Tibial nerve (tissue), 4 donors: ENCODE data around the gene SCG2. TPM values are rescaled to one million over a fixed set of nuclear protein-coding genes. Genes with fewer than 3 reads are reported as not detected.

ENCODE experiments used
- DNase-seq, 2 donors: peaks; one replicate each; pipeline ENCODE4 v3.0.0-alpha.2; 2019; ENCODE audit warnings: low spot score in 2 of 2
- H3K27ac ChIP-seq, 4 donors: fragments of 200-600 bp; sonication (generic) in 3 of 4; one replicate each; pipeline ENCODE4 v1.5.1; 2017 to 2019; ENCODE audit warnings: mild to moderate bottlenecking in 1 of 4
- H3K27me3 ChIP-seq, 2 donors: fragments of 200-600 bp; sonication (generic) in 1 of 2; one replicate each; pipeline versions ENCODE4 v1.5.1 to v1.6.0; 2017 to 2019
- H3K36me3 ChIP-seq, 3 donors: fragments of 200-600 bp; sonication (generic); one replicate each; pipeline ENCODE4 v1.5.1; 2018 to 2019
- H3K4me1 ChIP-seq, 4 donors: fragments of 200-600 bp; sonication (generic) in 3 of 4; one replicate each; pipeline ENCODE4 v1.5.1; 2017 to 2019
- H3K4me3 ChIP-seq, 4 donors: fragments of 200-600 bp; sonication (generic) in 3 of 4; one replicate each; pipeline ENCODE4 v1.5.1; 2017 to 2019; ENCODE audit warnings: mild to moderate bottlenecking in 1 of 4, moderate library complexity in 1 of 4
- H3K9me3 ChIP-seq, 4 donors: fragments of 200-600 bp; sonication (generic) in 3 of 4; one replicate each; pipeline ENCODE4 v1.5.1; 2017 to 2019
- EP300 ChIP-seq, 2 donors: sonication (generic); formaldehyde crosslinking; IDR thresholded peaks; one replicate each; pipeline ENCODE4 v1.6.1; 2017; ENCODE audit warnings: antibody characterized with exemption in 2 of 2, mild to moderate bottlenecking in 1 of 2
- POLR2A ChIP-seq, 2 donors: fragments of 450-650 bp; IDR thresholded peaks; one replicate each; pipeline ENCODE4 v1.6.1; 2017; ENCODE audit warnings: antibody characterized with exemption in 2 of 2, mild to moderate bottlenecking in 2 of 2, moderate library complexity in 2 of 2
- WGBS, 2 donors: methylation state at CpG; one replicate each; pipeline ENCODE4 v1.1.5; 2018; 5-methylcytosine and 5-hydroxymethylcytosine counted together
- total RNA-seq, 4 donors: library from RNA; depleted of rRNA; stranded (reverse); fragments of >200 nt; gene quantifications; one replicate each; pipeline ENCODE4 v1.1.0, GENCODE V29; 2016
- TF ChIP-seq, protein P1 (sequence below), 5 experiments: fragments of 200-600 bp in 3 of 5; fragments of 450-650 bp in 2 of 5; sonication (generic) in 3 of 5; IDR thresholded peaks; one replicate each; pipeline ENCODE4 v1.5.1; 2016 to 2019; ENCODE audit warnings: antibody characterized with exemption in 5 of 5, mild to moderate bottlenecking in 3 of 5, moderate library complexity in 2 of 5

Gene SCG2
- total RNA-seq, 4 donors from 2014 or later: 0.30 to 0.63 TPM; not detected in 2

DNA sequence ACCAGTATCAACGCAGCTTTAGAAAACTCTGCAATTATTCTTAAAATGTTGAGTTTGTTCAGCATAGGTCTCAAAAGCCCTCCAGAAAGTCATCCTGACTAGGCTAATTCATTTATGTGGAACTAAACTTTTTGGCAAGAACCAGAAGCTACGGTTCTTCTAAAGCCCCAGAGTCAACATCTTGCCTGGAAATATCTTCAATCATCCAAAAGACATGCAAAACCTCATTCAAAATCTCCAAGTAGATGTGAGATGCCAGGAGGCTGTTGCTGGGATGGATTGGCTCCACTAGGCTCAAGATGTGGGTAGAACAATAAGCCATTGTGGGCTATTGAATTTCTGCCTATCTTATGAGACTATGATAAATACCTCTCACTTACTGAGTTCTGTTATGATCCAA is 2.1 kb upstream of the SCG2 start:
- WGBS, 2 donors: 64 to 70% methylated on average over 2 of the region's 2 CpGs
- no peak for DNase-seq

DNA sequence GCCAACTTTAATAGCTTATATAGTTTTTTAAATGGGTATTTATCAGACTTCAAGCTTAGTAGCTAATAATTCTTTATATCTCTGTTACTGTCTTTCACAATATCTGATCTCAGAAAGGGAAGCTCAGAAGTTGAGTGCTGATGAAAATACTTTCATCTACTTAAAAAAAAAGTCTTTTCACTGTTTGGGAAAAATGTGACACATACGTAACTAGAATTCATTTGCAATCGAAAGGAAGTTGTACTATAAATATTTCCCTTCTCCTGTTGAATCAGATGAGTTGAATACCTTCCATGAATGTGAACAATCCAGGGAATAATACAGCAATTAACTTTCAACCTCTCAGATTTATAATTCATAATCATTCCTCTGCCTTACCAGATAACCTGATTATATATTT is 811 bp upstream of the SCG2 start:
- Histone ChIP-seq H3K4me1 (peaks cover 0 to 9% (median 0%) of the 10 kb centered on the region in 4 donors), H3K27me3 (no peaks in the 10 kb centered on the region), H3K4me3 (no peak overlapping the region), H3K9me3 (no peaks in the 10 kb centered on the region), H3K27ac (no peak overlapping the region), H3K36me3 (no peaks in the 10 kb centered on the region)
- WGBS, 2 donors: 50 to 53% methylated on average over 2 of the region's 2 CpGs
- no peak for DNase-seq
- TF ChIP-seq POLR2A (IDR thresholded peaks at IDR 0.05): no peak
- TF ChIP-seq, protein P1, sequence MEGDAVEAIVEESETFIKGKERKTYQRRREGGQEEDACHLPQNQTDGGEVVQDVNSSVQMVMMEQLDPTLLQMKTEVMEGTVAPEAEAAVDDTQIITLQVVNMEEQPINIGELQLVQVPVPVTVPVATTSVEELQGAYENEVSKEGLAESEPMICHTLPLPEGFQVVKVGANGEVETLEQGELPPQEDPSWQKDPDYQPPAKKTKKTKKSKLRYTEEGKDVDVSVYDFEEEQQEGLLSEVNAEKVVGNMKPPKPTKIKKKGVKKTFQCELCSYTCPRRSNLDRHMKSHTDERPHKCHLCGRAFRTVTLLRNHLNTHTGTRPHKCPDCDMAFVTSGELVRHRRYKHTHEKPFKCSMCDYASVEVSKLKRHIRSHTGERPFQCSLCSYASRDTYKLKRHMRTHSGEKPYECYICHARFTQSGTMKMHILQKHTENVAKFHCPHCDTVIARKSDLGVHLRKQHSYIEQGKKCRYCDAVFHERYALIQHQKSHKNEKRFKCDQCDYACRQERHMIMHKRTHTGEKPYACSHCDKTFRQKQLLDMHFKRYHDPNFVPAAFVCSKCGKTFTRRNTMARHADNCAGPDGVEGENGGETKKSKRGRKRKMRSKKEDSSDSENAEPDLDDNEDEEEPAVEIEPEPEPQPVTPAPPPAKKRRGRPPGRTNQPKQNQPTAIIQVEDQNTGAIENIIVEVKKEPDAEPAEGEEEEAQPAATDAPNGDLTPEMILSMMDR (IDR thresholded peaks at IDR 0.05): no peak
- no peak for TF ChIP-seq EP300 (IDR thresholded peaks at IDR 0.05)

More for the DNA sequence above, 2.1 kb upstream of the SCG2 start:
- H3K4me1 ChIP-seq: peaks cover 0 to 9% (median 0%) of the 10 kb centered on the region in 4 donors
- no peaks in the 10 kb centered on the region for H3K36me3 ChIP-seq
- no peak overlapping the region for H3K27ac ChIP-seq
- no peaks in the 10 kb centered on the region for H3K27me3 ChIP-seq
- no peaks in the 10 kb centered on the region for H3K9me3 ChIP-seq
- TF ChIP-seq POLR2A (IDR thresholded peaks at IDR 0.05) (no peak), EP300 (IDR thresholded peaks at IDR 0.05) (no peak)
- TF ChIP-seq, protein P1 (IDR thresholded peaks at IDR 0.05): no peak
- H3K4me3 ChIP-seq: no peak overlapping the region

DNA sequence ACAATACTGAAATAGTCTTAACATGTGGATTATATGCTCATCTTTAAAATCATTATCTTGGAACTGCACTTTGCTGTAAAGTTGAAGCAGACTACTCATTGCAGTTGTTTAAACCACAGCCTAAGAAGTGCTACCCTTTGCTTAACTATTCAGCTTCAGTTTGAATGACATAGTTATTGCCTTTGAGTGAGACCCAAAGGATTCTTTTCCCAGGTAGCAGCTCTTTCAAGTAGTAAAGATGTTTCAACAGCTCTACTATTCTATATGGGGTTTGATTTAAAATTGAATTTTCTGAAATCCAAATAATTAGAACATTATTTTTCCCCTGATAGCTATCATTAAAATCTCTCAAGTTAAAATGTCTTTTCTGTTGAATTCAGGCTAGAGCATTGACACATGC is 1.1 kb downstream of the SCG2 start:
- Histone ChIP-seq H3K36me3 (no peaks in the 10 kb centered on the region), H3K27me3 (no peaks in the 10 kb centered on the region), H3K4me1 (peaks cover 0 to 9% (median 0%) of the 10 kb centered on the region in 4 donors), H3K4me3 (no peak overlapping the region), H3K27ac (no peak overlapping the region), H3K9me3 (no peaks in the 10 kb centered on the region)
- DNase-seq: no peak
- TF ChIP-seq, protein P1 (IDR thresholded peaks at IDR 0.05): no peak
- TF ChIP-seq POLR2A (IDR thresholded peaks at IDR 0.05) (no peak), EP300 (IDR thresholded peaks at IDR 0.05) (no peak)

DNA sequence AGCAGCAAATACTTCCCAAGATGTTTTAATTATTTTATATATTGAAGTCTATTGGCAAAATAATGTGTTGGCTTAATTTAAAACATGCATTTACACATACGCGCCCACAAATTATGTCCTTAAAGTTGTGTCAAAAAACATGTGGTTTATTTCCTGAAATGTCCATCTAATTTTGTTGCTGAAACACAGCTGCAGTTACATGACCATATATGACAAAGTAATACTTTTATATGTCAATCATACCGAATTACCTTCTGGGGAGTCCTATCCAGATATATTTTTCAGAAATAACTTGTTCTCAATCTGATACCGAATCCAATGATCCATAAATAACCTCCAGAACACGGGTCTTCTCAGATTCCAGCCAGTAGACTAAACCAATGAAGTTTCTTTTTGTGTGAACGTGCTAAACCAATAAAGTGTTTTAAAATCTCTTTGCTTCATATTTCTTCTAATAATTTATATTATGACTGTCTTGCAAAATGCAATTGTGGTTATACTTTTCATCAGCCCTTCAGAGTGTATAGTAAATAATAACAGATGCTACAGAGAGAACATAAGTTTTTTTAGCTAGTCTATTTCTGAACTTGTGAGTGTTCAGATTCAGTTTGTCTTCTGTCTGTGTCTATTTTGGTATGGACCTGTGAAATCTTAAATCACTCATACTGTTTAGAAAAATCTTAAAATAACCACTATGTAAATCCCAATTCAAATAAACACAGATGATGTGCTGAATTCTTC is 2.4 kb downstream of the SCG2 start:
- DNase-seq: no peak
- no peak overlapping the region for H3K4me3 ChIP-seq

More for the DNA sequence above, 2.4 kb downstream of the SCG2 start:
- no peaks in the 10 kb centered on the region for H3K9me3 ChIP-seq
- H3K36me3 ChIP-seq: no peaks in the 10 kb centered on the region
- no peak for TF ChIP-seq POLR2A (IDR thresholded peaks at IDR 0.05)
- no peak for TF ChIP-seq EP300 (IDR thresholded peaks at IDR 0.05)
- TF ChIP-seq, protein P1 (IDR thresholded peaks at IDR 0.05): no peak
- 76% methylated on average over 6 of the region's 6 CpGs for WGBS, 2 donors
- no peak overlapping the region for H3K27ac ChIP-seq
- peaks cover 0 to 9% (median 0%) of the 10 kb centered on the region in 4 donors for H3K4me1 ChIP-seq
- H3K27me3 ChIP-seq: no peaks in the 10 kb centered on the region
